ENCODE measurements around the gene EXOC4. TPM values are rescaled to one million over a fixed set of nuclear protein-coding genes. Genes with fewer than 3 reads are reported as not detected.

The EXOC4 gene
- total and polyA plus RNA-seq, 12 donors, result 7.5 to 41.7 (median 34.6) TPM

DNA sequence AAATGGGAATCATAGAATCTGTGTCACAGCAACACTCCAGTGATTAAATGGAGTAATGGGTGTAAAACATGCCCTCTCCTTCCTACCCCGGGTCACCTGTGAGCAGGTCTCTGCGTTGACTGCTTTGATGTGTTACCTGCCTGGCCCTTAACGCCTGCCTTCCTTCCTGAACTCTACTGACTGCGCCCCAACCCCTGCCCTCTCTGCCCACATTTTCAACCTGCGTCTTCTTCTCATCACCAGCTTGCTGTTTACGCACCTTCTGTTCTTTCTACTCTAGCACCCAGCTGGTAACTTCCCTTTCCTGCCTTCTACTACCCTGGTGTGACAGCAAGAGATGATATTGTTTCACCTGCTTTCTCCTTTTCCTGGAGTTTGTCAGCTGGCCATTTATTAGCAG, 571.3 kb downstream of the EXOC4 start:
- H3K27ac ChIP-seq, result no peak overlapping the region
- no peaks in the 10 kb centered on the region for H3K27me3 ChIP-seq
- DNase-seq (no peak), ATAC-seq (no peak)
- peaks cover 0 to 34% (median 5%) of the 10 kb centered on the region in 9 donors for H3K4me1 ChIP-seq
- peaks cover 0 to 6% (median 0%) of the 10 kb centered on the region in 9 donors for H3K36me3 ChIP-seq
- H3K4me3 ChIP-seq, result no peak overlapping the region
- TF ChIP-seq, protein P1, sequence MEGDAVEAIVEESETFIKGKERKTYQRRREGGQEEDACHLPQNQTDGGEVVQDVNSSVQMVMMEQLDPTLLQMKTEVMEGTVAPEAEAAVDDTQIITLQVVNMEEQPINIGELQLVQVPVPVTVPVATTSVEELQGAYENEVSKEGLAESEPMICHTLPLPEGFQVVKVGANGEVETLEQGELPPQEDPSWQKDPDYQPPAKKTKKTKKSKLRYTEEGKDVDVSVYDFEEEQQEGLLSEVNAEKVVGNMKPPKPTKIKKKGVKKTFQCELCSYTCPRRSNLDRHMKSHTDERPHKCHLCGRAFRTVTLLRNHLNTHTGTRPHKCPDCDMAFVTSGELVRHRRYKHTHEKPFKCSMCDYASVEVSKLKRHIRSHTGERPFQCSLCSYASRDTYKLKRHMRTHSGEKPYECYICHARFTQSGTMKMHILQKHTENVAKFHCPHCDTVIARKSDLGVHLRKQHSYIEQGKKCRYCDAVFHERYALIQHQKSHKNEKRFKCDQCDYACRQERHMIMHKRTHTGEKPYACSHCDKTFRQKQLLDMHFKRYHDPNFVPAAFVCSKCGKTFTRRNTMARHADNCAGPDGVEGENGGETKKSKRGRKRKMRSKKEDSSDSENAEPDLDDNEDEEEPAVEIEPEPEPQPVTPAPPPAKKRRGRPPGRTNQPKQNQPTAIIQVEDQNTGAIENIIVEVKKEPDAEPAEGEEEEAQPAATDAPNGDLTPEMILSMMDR (IDR thresholded peaks at IDR 0.05), result no peak
- H3K9me3 ChIP-seq, result no peaks in the 10 kb centered on the region
- intact Hi-C loops (cut with DNase I), result no loop called here
- WGBS, 2 donors, result 88 to 98% methylated on average over 6 of the region's 6 CpGs

DNA sequence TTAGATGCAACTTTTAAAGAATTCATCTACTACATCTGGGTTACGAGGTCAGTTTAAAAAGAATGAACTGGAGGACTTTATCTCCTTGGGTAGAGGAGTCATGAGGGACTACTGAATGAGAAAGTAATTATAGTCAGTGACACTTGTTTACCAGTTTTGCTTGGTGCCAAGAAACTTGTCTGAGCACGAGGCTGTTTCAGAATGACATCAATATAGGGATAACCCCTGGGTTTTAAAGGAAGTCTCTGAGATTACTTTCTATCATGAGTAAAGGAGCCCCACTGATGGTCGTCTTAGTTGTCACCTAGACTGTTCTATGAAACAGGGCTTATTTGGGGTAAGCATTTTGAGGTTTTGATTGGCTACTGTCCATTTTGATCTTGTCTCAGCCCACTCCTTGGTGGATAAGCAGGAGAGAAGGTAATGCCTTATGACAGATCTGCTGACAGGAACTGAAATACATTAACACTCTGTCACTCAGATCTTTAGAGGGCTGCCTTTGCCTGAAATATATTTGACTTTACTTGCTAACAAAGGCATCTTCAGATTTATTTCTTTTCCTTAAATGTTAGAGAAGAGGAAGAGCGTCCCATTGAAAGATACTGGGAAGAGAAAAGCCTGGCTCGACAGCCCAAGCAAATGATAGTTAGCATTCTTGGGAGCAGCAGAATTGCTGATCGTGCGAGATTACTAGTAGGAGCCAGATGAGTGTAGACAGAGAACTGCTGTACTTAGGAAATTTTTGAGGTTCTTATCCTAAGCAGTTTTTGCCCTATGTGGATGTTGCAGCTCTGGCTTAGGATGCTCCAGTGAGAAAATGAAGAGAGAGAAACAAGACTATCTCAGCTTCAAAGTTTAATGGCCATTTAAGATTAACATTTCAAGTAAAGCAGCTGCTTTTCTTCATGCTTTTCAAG, 575.1 kb downstream of the EXOC4 start:
- TF ChIP-seq, protein P1 (IDR thresholded peaks at IDR 0.05), result no peak
- Histone ChIP-seq H3K27ac (no peak overlapping the region), H3K4me1 (peaks cover 0 to 19% (median 5%) of the 10 kb centered on the region in 9 donors), H3K27me3 (no peaks in the 10 kb centered on the region), H3K9me3 (peaks cover 0 to 14% (median 0%) of the 10 kb centered on the region in 11 donors), H3K36me3 (no peaks in the 10 kb centered on the region), H3K4me3 (no peak overlapping the region)
- intact Hi-C loops (cut with DNase I), result no loop called here
- no peak for DNase-seq
- peak in 6 of 8 donors; percentile 69 to 76 (median 74) for ATAC-seq
- 58% methylated on average over 7 of the region's 7 CpGs for WGBS, 2 donors

DNA sequence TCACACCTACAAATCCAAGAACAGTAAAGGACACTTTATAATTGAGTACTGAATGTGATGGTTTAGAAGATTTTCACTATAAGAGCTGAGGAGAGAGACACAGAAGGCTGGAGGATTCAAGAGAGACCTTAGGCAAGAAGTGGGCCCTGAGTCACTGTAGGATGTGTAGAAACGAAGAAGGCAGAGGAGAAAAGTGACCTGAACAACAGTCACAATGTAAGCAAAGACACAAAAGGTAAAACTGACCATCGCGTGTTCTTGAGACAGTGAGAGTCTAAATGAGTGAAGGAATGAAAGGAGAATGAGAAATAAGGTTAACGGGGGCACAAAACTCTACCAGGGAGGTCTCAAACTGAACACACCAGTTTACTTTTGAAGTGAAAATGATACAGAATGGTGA, 576.0 kb downstream of the EXOC4 start:
- ATAC-seq, result no peak

DNA sequence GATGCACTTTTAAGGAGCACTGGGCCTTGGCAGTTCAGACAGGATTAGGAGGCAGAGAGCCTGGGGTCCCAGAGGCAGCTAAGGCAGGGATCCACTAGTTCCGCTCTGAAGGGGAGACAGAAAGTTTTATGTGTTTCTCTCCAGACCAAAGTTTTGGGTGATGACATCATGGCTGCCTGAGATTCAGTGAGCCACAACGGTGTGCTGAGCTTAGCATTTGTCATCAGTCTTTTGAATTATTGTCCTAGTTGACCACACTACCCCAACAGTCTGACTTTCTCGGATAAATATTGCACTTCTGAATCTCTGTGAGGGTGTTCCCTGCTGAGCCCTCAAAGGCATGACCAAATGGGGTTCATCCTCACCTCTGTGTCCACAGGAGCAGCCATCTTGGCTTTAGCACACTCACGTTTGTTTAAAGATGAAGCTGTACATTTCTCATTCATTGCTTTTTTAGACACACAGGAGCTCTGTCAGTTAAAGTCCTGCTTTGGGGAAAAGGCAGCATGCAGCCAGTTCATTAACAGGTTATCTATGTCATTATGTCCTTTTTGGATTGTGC, 576.5 kb downstream of the EXOC4 start:
- WGBS, 2 donors, result 89 to 94% methylated on average over 4 of the region's 4 CpGs
- DNase-seq, result no peak
- H3K27ac ChIP-seq, result no peak overlapping the region
- TF ChIP-seq, protein P1 (IDR thresholded peaks at IDR 0.05), result no peak
- intact Hi-C loops (cut with DNase I), result no loop called here
- ATAC-seq, result no peak
- no peak overlapping the region for H3K4me3 ChIP-seq
- H3K9me3 ChIP-seq, result peaks cover 0 to 14% (median 0%) of the 10 kb centered on the region in 11 donors
- no peaks in the 10 kb centered on the region for H3K36me3 ChIP-seq
- no peaks in the 10 kb centered on the region for H3K27me3 ChIP-seq
- peaks cover 0 to 16% (median 5%) of the 10 kb centered on the region in 9 donors for H3K4me1 ChIP-seq

More for the DNA sequence above, 576.0 kb downstream of the EXOC4 start:
- intact Hi-C loops (cut with DNase I), result no loop called here
- WGBS, 2 donors, result 97 to 98% methylated on average over 4 of the region's 4 CpGs
- no peaks in the 10 kb centered on the region for H3K36me3 ChIP-seq
- no peaks in the 10 kb centered on the region for H3K27me3 ChIP-seq
- H3K9me3 ChIP-seq, result peaks cover 0 to 14% (median 0%) of the 10 kb centered on the region in 11 donors
- H3K4me3 ChIP-seq, result no peak overlapping the region
- TF ChIP-seq, protein P1 (IDR thresholded peaks at IDR 0.05), result no peak
- H3K27ac ChIP-seq, result no peak overlapping the region
- peaks cover 0 to 16% (median 5%) of the 10 kb centered on the region in 9 donors for H3K4me1 ChIP-seq
- no peak for DNase-seq

Data from heart right ventricle (tissue), 16 donors.